ENCODE data around the gene ZNF280C. TPM values are rescaled to one million over a fixed set of nuclear protein-coding genes. Genes with fewer than 3 reads are reported as not detected.

Gene ZNF280C, protein sequence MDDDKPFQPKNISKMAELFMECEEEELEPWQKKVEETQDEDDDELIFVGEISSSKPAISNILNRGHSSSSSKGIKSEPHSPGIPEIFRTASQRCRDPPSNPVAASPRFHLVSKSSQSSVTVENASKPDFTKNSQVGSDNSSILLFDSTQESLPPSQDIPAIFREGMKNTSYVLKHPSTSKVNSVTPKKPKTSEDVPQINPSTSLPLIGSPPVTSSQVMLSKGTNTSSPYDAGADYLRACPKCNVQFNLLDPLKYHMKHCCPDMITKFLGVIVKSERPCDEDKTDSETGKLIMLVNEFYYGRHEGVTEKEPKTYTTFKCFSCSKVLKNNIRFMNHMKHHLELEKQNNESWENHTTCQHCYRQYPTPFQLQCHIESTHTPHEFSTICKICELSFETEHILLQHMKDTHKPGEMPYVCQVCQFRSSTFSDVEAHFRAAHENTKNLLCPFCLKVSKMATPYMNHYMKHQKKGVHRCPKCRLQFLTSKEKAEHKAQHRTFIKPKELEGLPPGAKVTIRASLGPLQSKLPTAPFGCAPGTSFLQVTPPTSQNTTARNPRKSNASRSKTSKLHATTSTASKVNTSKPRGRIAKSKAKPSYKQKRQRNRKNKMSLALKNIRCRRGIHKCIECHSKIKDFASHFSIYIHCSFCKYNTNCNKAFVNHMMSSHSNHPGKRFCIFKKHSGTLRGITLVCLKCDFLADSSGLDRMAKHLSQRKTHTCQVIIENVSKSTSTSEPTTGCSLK
- total RNA-seq (ENCODE audit: low replicate concordance), result 6.4 and 13.2 TPM in 2 replicates
- long read RNA-seq, result 0 reads

GRCh38 chrX:130268449-130269170, at the start of gene ZNF280C:
Gene ZNF280C (minus strand): TSS chrX:130268899. CDS start chrX:130260449, 8,450 bp downstream.
- Mint-ChIP-seq H3K4me3 (peak within 1 kb of the TSS; percentile 95), H3K9me3 (no peaks in the 10 kb centered on the region)

GRCh38 chrX:130304587-130305368, 36.1 kb upstream of the ZNF280C start:
- TF ChIP-seq CTCF (conservative IDR thresholded peaks at IDR 0.05), result no peak
- DNase-seq (ENCODE audit: extremely low spot score, unreplicated experiment), result no peak
- no peaks in the 10 kb centered on the region for H3K4me1 Mint-ChIP-seq (ENCODE audit: unreplicated experiment)
- H3K27ac Mint-ChIP-seq, result no peak overlapping the region
- peaks cover 4% of the 10 kb centered on the region for H3K9me3 Mint-ChIP-seq
- H3K36me3 Mint-ChIP-seq, result no peaks in the 10 kb centered on the region
- H3K27me3 Mint-ChIP-seq, result no peaks in the 10 kb centered on the region
- no peak overlapping the region for H3K4me3 Mint-ChIP-seq

More at GRCh38 chrX:130268449-130269170, at the start of gene ZNF280C:
- no peaks in the 10 kb centered on the region for H3K4me1 Mint-ChIP-seq (ENCODE audit: unreplicated experiment)
- peak; percentile 89 for DNase-seq (ENCODE audit: extremely low spot score, unreplicated experiment)
- peak; percentile 31 for TF ChIP-seq CTCF (conservative IDR thresholded peaks at IDR 0.05)
- H3K36me3 Mint-ChIP-seq, result peaks cover 4% of the 10 kb centered on the region
- H3K27me3 Mint-ChIP-seq, result no peaks in the 10 kb centered on the region
- peak within 1 kb of the TSS; percentile 86 for H3K27ac Mint-ChIP-seq

DNA sequence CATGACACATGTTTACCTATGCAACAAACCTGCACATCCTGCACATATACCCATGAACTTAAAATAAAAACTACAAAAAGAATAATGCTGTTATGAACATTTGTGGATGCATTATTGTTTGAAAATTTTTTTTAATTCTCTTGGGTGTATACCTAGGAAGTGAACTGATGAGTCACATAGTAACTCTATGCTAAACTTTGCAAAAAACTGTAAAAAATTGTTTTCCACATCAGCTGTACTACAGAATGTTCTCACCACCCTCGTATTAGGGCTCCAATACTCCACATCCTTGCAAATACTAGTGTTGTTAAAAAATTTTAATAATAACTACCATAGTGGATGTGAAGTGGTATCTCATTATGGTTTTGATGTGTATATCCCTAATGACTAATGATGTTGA, 33.3 kb upstream of the ZNF280C start:
- Mint-ChIP-seq H3K4me3 (no peak overlapping the region), H3K4me1 (ENCODE audit: unreplicated experiment) (no peaks in the 10 kb centered on the region), H3K27ac (no peak overlapping the region), H3K36me3 (no peaks in the 10 kb centered on the region), H3K27me3 (no peaks in the 10 kb centered on the region), H3K9me3 (peaks cover 4% of the 10 kb centered on the region)
- no peak for DNase-seq (ENCODE audit: extremely low spot score, unreplicated experiment)
- TF ChIP-seq CTCF (conservative IDR thresholded peaks at IDR 0.05), result no peak

- Mint-ChIP-seq H3K36me3 (no peaks in the 10 kb centered on the region), H3K27ac (no peak overlapping the region), H3K9me3 (peaks cover 4% of the 10 kb centered on the region), H3K4me1 (ENCODE audit: unreplicated experiment) (peaks cover 4% of the 10 kb centered on the region), H3K4me3 (no peak overlapping the region), H3K27me3 (no peaks in the 10 kb centered on the region)
- TF ChIP-seq CTCF (conservative IDR thresholded peaks at IDR 0.05), result no peak
- no peak for DNase-seq (ENCODE audit: extremely low spot score, unreplicated experiment)
Measured at GRCh38 chrX:130301405-130301804, 32.7 kb upstream of the ZNF280C start.

DNA sequence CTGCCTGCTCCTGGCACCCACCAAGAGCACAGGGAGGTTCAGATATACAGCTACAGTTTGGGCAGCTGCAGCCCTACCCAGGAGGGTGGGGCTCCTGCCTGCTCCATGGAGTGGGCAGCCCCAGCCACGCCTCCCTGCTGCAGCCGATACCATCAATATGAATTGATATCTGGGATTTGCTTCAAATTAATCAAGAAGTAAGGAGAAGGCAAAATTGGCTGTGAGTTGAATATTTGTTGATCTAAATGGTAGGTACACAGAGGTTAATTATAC, 31.2 kb upstream of the ZNF280C start:
- H3K4me3 Mint-ChIP-seq, result no peak overlapping the region
- H3K36me3 Mint-ChIP-seq, result no peaks in the 10 kb centered on the region
- H3K9me3 Mint-ChIP-seq, result peaks cover 4% of the 10 kb centered on the region
- TF ChIP-seq CTCF (conservative IDR thresholded peaks at IDR 0.05), result no peak
- DNase-seq (ENCODE audit: extremely low spot score, unreplicated experiment), result no peak
- peaks cover 4% of the 10 kb centered on the region for H3K4me1 Mint-ChIP-seq (ENCODE audit: unreplicated experiment)
- no peak overlapping the region for H3K27ac Mint-ChIP-seq
- H3K27me3 Mint-ChIP-seq, result no peaks in the 10 kb centered on the region

All from type B pancreatic cell (in vitro differentiated cells).